B cell (primary cell): ENCODE results near the gene COL5A2.

Experiments
- EZH2 ChIP-seq: IDR thresholded peaks from 2 replicates; pipeline ENCODE4 v1.6.1; 2012; ENCODE audit warnings: borderline replicate concordance, low read depth, mild to moderate bottlenecking, moderate library complexity, low read length; ENCODE audit not compliant: insufficient read depth, poor library complexity, severe bottlenecking
- TF ChIP-seq, protein P1 (sequence below): fragments of 200-600 bp; IDR thresholded peaks from one replicate; pipeline ENCODE4 v1.8.0; 2022; ENCODE audit warnings: antibody characterized with exemption, mild to moderate bottlenecking

DNA sequence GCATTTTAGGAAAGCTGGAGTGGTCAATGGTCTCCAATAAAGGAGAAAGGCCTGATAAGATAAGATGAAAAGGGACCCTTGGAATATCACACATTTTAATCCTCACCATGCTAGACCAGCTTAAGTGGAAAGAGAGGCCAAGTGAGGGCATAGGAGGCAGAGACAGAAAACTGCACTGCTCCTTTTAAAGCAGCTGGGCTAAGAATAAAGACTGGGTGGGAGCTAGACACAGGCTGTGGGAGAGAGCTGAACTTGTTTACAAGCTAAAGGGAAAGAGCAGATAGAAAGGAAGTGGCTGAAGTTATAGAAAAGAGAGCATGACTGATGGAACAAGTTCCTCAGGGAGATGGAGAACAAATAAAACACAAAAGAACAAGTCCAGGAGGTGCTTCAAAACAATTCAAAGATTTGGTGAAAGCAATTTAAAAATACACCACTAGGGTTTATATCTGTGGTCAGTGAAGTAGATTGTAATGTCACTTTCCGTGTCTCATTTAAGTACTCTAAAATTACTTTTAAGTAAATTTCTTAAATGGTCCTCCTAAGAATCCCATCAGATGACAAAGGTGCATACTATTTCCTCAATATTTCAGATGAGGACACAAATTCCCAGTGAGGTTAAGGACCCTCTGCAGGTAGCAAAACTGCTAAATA, 7.5 kb downstream of the COL5A2 start:
- TF ChIP-seq EZH2, result no peak
- TF ChIP-seq, protein P1, sequence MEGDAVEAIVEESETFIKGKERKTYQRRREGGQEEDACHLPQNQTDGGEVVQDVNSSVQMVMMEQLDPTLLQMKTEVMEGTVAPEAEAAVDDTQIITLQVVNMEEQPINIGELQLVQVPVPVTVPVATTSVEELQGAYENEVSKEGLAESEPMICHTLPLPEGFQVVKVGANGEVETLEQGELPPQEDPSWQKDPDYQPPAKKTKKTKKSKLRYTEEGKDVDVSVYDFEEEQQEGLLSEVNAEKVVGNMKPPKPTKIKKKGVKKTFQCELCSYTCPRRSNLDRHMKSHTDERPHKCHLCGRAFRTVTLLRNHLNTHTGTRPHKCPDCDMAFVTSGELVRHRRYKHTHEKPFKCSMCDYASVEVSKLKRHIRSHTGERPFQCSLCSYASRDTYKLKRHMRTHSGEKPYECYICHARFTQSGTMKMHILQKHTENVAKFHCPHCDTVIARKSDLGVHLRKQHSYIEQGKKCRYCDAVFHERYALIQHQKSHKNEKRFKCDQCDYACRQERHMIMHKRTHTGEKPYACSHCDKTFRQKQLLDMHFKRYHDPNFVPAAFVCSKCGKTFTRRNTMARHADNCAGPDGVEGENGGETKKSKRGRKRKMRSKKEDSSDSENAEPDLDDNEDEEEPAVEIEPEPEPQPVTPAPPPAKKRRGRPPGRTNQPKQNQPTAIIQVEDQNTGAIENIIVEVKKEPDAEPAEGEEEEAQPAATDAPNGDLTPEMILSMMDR, result no peak
